SW480 (cell line): ENCODE data around the gene VPS50.
"Not testable (repeated sequence)": the region's sequence is repeated elsewhere in the genome, so short reads cannot be mapped to it uniquely, and the experiment has no call there.

Experiments used
- DNase-seq: peaks from one replicate; pipeline ENCODE4 v3.0.0-alpha.2; 2016; ENCODE audit warnings: low spot score

Gene VPS50

GRCh38 chr7:93238748-93239147, 6.6 kb downstream of the VPS50 start:
- DNase-seq, result no peak

DNA sequence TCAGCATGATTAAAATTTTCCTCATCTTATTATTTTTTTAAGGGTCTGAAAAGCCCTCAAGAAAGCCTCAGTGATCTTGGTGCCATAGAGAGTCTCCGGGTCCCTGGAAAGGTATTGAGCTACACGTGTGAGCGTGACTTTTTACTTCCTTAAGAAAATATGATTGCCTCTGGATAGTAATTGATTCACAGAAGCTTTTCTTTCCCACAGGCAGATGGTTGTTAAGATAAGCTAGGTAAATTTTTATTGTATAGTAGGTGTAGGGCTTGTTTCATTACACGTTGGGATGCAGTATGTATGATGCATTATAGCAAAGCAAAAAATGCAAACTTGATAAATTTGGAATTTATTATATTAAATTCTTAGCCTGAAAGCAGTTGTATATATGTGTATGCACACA, 7.7 kb downstream of the VPS50 start:
- no peak for DNase-seq

- no peak for DNase-seq
Observed at GRCh38 chr7:93242106-93242505, 9.9 kb downstream of the VPS50 start.

GRCh38 chr7:93245525-93246432, 13.6 kb downstream of the VPS50 start:
- DNase-seq, result peak; percentile 62

- DNase-seq, result no peak
Observed at GRCh38 chr7:93249491-93250148, 17.5 kb downstream of the VPS50 start.

GRCh38 chr7:93258661-93259060, 26.5 kb downstream of the VPS50 start:
- DNase-seq, result no peak

DNA sequence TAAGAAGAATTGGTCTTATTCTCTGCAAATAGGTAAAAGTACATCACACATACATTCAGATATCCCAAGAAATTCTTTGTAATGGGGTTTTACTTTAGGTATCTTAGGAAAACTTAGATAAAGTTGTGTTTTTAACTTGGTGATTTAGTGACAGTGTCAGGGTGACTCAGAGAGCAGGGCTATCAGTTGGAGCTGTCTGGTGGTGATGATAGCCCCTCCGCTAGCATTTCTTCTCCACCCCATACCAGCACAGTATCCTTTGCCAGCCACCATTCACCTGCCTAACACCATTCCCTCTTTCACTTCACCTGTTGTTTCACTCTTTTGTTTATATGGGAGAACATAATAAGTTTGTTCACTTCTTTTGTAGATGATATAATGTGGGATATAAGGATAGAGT, 30.4 kb downstream of the VPS50 start:
- no peak for DNase-seq

- no peak for DNase-seq
Observed at GRCh38 chr7:93265220-93265619, 33.1 kb downstream of the VPS50 start.

DNA sequence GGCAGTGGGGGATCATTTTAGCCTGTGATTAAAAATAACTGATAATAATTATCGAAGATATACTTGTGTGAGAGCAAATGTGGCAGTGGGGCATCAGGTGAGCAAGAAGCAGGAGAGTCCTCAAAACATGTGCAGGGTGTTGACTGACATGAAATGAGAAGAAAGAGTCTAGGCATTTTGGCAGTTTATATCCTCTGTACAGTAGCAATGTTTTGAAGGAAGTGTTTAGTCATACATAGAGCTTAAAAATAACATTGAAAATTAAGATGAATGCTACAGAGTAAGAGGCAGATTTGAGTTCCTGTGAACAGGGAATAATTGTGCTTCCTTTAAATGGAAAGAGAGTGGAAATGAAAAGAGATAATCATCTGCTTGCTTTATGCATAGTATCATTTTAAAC, 47.4 kb downstream of the VPS50 start:
- DNase-seq, result no peak

DNA sequence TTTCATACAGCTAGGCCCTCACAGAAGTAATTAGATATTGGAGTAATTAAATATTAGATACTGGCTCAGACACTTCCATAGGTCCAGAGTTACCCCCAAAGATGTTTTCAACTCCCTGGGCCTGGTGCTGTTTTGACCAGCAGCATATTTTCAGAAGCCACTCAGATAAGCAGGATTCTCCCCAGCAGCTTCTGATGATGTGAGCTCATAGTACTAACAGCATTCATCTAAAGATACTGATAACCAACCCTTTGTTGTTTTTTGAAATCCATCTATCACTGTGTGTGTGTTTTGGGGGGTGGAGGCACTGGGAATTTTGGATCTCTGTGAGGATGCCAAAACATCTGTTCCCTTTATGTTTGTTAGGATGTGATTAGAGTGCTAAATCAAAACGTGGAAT, 52.7 kb downstream of the VPS50 start:
- DNase-seq, result no peak

- DNase-seq, result no peak
Observed at GRCh38 chr7:93293229-93293628, 61.1 kb downstream of the VPS50 start.

DNA sequence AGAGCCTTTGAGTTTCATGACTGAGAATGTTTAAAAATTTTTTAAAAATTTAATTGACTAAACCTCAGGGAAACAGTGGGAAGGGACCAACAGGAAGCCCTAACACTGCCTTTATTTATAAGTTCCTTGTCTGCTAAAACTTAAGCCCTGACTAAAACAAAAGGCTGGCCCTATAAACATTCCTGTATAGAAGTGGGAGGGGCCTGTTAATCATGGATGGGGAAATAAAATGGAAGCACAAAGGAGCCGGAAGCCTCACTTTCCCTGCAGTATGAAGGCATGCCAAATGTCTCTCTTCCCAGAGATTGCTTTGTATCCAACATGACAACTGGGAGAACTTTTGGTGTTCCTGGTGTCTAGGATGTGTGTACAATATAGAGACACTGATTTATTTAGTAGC, 66.0 kb downstream of the VPS50 start:
- no peak for DNase-seq

DNA sequence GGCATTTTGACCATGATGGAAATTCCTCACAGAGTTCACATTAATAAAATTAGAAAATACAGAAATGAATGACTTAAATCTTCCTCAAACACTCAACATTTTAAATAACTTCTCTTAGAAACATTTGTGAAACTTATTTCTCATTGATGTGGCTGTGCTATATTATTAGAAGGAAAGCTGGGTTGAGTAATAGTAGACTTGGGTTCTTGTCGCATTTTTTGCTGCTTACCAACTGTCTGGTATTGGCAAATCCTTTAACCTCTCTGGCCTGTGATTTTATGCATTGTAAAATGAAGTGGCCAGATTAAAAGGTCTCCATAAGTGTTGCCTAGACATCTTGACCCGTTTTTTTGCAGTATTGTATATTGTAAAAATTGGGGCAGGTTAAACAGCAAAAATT, 66.5 kb downstream of the VPS50 start:
- no peak for DNase-seq

DNA sequence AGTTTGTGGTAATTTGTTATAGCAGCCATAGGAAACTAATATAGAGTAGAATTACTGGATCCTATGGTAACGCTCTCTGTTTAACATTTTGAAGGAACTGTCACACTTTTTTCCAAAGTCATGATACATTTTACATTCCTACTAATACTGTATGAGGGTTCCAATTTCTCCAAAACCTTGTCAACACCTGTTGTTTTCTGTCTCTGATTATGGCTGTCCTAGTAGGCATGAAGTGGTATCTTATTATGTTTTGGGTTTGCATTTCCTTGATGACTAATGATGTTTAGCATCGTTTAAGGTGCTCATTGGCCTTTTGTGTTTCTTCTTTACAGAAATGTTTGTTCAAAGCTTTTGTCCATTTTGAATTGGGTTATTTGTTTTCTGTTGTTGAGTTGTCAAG, 69.6 kb downstream of the VPS50 start:
- DNase-seq, result no peak

DNA sequence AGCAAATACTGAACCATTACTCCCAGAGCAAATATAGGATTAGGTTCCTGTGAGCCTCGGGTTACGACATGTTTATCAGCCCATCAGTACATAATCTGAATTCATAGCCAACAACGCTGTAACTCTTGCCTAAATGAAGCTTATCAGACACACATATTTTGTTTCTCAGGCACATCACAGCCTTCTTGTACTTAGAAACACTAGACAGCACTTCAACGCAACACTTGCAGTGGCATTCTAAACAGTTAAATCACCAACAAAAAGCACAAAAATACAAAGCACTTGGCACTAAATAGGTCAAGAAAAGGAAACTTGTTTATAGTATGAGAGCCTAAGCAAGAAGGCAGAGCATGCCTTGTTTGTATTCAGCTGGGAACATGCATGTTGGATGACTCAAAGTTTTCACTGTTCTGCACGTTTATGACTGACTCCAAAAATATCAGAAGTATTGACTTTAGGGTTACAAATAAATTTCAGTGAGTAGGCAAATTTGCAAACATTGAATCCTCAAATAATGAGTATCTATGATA, 75.0 kb downstream of the VPS50 start:
- DNase-seq, result no peak

GRCh38 chr7:93307943-93308342, 75.8 kb downstream of the VPS50 start:
- no peak for DNase-seq

DNA sequence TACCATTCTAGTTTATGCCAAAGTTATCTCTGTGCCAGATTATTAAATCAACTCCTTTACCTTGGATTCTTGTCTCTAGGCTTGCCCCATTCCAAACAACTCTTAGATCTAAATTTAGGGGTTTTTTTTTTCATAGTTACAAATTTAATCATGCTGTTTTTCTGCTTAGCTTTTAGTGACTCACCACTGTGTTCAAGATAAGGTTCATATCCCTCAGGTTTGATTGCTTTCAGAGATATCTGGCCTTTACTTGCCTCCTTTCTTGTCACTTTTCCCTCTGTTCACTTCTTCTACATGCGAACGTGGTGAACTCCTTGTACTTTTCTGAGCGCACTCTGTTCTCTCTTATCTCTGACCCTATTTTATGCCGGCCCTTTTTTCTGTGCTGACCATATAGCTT, 78.2 kb downstream of the VPS50 start:
- no peak for DNase-seq

- no peak for DNase-seq
Observed at GRCh38 chr7:93314449-93314848, 82.3 kb downstream of the VPS50 start.

DNA sequence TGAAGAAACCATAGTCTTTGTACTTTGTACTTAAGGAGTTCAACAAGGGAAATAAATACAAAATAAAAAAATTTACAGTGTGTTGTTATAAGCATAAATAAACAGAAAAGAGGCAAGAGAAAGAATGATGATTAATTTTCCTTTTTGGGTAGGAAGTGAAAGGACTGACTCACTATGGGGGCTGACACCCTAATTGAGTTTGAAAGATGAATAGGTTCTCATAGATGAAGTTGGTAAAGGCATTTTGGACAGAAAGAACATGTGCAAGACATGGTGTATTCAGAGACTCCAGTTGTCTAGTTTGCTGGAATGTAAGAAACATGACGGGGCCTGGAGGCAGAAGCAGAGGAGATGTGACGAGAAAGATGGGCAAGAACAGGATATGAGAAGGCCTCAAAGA, 83.7 kb downstream of the VPS50 start:
- no peak for DNase-seq

DNA sequence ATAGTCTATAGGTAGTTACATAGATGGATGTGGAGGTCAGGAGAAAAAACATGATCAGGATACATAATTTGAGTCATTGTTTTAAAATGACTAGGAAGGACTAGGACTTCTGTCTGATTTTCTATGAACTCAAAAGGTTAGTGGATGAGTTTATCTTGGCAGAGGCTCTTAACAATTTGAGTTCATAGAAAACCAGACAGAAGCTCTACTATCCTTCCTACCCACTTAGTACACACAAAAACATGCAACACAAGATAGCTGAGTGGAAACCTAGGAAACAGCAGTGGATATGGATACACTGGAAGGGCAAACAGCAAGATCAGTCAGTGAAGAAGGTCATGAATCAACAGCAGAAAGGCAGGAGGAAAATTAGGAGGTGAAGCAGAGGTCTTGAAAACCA, 84.6 kb downstream of the VPS50 start:
- no peak for DNase-seq

DNA sequence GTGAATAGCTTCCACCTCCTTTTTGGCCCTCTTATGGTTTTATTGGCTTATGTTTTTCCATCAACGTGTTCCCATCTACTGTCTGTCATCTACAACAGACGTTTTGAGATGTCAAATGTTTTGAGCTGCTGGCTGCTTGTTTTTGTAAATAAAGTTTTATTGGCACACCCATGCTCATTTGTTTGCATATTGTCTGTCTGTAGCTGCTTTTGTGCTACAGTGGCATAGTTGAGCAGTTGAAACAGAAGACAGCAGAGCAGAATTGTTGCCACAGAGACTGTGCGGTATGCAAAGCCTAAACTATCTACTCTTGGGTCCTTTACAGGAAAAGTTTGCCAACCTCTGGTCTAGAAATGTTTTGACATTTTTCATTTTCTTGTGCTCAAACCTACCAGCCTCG, 88.7 kb downstream of the VPS50 start:
- DNase-seq, result no peak

GRCh38 chr7:93326291-93326690, 94.1 kb downstream of the VPS50 start:
- DNase-seq, result not testable (repeated sequence)

GRCh38 chr7:93327006-93327633, 95.0 kb downstream of the VPS50 start:
- DNase-seq, result peak; percentile 77
